Cardiac muscle cell (in vitro differentiated cells and primary cell): ENCODE data around the gene ZBED2. TPM values are rescaled to one million over a fixed set of nuclear protein-coding genes. Genes with fewer than 3 reads are reported as not detected.

Source experiments
- DNase-seq, 2 donors: peaks; one replicate each; pipeline versions ENCODE4 v3.0.0 to v3.0.0-alpha.2; 2010 to 2017; ENCODE audit warnings: low read depth in 1 of 2, low spot score in 1 of 2
- H3K27ac ChIP-seq: fragments of 200-600 bp; sonication (generic); 2 replicates; pipeline ENCODE4 v1.5.1; 2016
- H3K27me3 ChIP-seq: fragments of 200-600 bp; sonication (generic); 2 replicates; pipeline ENCODE4 v1.6.0; 2016; ENCODE audit warnings: control low read depth
- H3K36me3 ChIP-seq: fragments of 200-600 bp; sonication (generic); 2 replicates; pipeline ENCODE4 v1.5.1; 2016; ENCODE audit warnings: control low read depth
- H3K4me1 ChIP-seq: fragments of 200-600 bp; sonication (generic); 2 replicates; pipeline ENCODE4 v1.8.1; 2017; ENCODE audit warnings: low read depth, mild to moderate bottlenecking, mixed run types
- H3K4me3 ChIP-seq: fragments of 200-600 bp; sonication (generic); 2 replicates; pipeline ENCODE4 v1.5.1; 2016; ENCODE audit warnings: mild to moderate bottlenecking
- H3K9me3 ChIP-seq: fragments of 200-600 bp; sonication (generic); 2 replicates; pipeline ENCODE4 v1.5.1; 2017; ENCODE audit warnings: low read depth, mild to moderate bottlenecking, control low read depth
- CTCF ChIP-seq: IDR thresholded peaks from 2 replicates; pipeline ENCODE4 v1.5.1; 2012; ENCODE audit warnings: low read depth, mild to moderate bottlenecking, low read length
- polyA plus RNA-seq: library from polyadenylated mRNA; unstranded; fragments of >200 nt; fragmentation: Nextera tagmentation; extraction: Ambion mirVana; gene quantifications from 2 replicates; pipeline ENCODE4 v1.2.1, GENCODE V29; 2016
- total RNA-seq: library from RNA; depleted of rRNA; stranded (reverse); fragments of >200 nt; gene quantifications from 2 replicates; pipeline ENCODE4 v1.2.3, GENCODE V29; 2016

The ZBED2 gene
- total and polyA plus RNA-seq, 2 experiments from 2014 or later: not detected

- H3K27ac ChIP-seq: no peak overlapping the region
- H3K4me1 ChIP-seq: no peaks in the 10 kb centered on the region
- H3K9me3 ChIP-seq: no peaks in the 10 kb centered on the region
- H3K27me3 ChIP-seq: no peaks in the 10 kb centered on the region
- DNase-seq: no peak
- no peak overlapping the region for H3K4me3 ChIP-seq
- no peaks in the 10 kb centered on the region for H3K36me3 ChIP-seq
- no peak for TF ChIP-seq CTCF
Observed at GRCh38 chr3:111609700-111610099, 14.6 kb upstream of the ZBED2 start.

- DNase-seq: no peak
- TF ChIP-seq CTCF: no peak
- H3K27ac ChIP-seq: no peak overlapping the region
- no peaks in the 10 kb centered on the region for H3K9me3 ChIP-seq
- no peak overlapping the region for H3K4me3 ChIP-seq
- no peaks in the 10 kb centered on the region for H3K36me3 ChIP-seq
- no peaks in the 10 kb centered on the region for H3K27me3 ChIP-seq
- no peaks in the 10 kb centered on the region for H3K4me1 ChIP-seq
Observed at GRCh38 chr3:111608383-111608782, 13.2 kb upstream of the ZBED2 start.

GRCh38 chr3:111607240-111607920, 12.2 kb upstream of the ZBED2 start:
- Histone ChIP-seq H3K4me3 (no peak overlapping the region), H3K36me3 (no peaks in the 10 kb centered on the region), H3K27ac (no peak overlapping the region), H3K27me3 (no peaks in the 10 kb centered on the region), H3K4me1 (no peaks in the 10 kb centered on the region), H3K9me3 (no peaks in the 10 kb centered on the region)
- no peak for DNase-seq
- no peak for TF ChIP-seq CTCF

GRCh38 chr3:111605493-111605892, 10.3 kb upstream of the ZBED2 start:
- no peaks in the 10 kb centered on the region for H3K9me3 ChIP-seq
- no peak overlapping the region for H3K27ac ChIP-seq
- no peaks in the 10 kb centered on the region for H3K36me3 ChIP-seq
- H3K4me3 ChIP-seq: no peak overlapping the region
- no peak for DNase-seq
- no peaks in the 10 kb centered on the region for H3K4me1 ChIP-seq
- TF ChIP-seq CTCF: no peak
- no peaks in the 10 kb centered on the region for H3K27me3 ChIP-seq

GRCh38 chr3:111605018-111605417, 9.9 kb upstream of the ZBED2 start:
- TF ChIP-seq CTCF: no peak
- Histone ChIP-seq H3K4me3 (no peak overlapping the region), H3K36me3 (no peaks in the 10 kb centered on the region), H3K9me3 (no peaks in the 10 kb centered on the region), H3K4me1 (no peaks in the 10 kb centered on the region), H3K27me3 (no peaks in the 10 kb centered on the region), H3K27ac (no peak overlapping the region)
- no peak for DNase-seq
